22Rv1 (cell line): ENCODE data around the gene MSI2.

Experiments used
- ZFX ChIP-seq: fragments of 450-650 bp; IDR thresholded peaks from 2 replicates; pipeline ENCODE4 v1.6.1; 2017; ENCODE audit warnings: antibody characterized with exemption, borderline replicate concordance
- TF ChIP-seq, protein P1 (sequence below): fragments of 450-650 bp; IDR thresholded peaks from 2 replicates; pipeline ENCODE4 v1.5.1; 2017; ENCODE audit warnings: mild to moderate bottlenecking

DNA sequence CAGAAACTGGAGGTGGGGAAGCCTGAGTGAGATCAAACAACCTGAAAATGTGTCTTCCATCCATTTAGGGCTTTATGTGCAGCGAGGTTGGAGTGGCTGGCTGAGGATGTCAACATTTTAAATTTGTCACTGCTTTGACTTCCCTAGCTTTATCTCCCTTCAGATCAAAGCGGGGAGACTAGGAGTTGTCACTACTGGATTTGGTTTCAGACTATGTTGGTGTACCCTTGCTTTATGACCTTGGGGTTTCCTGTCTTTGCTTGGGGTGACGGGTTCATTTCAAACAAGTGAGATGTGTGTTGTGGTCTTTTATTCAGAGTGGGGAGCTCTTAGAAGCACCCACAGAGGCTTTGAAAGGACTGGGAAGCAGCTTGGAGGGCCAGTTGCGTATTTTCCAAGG, 25.6 kb downstream of the MSI2 start:
- TF ChIP-seq, protein P1, sequence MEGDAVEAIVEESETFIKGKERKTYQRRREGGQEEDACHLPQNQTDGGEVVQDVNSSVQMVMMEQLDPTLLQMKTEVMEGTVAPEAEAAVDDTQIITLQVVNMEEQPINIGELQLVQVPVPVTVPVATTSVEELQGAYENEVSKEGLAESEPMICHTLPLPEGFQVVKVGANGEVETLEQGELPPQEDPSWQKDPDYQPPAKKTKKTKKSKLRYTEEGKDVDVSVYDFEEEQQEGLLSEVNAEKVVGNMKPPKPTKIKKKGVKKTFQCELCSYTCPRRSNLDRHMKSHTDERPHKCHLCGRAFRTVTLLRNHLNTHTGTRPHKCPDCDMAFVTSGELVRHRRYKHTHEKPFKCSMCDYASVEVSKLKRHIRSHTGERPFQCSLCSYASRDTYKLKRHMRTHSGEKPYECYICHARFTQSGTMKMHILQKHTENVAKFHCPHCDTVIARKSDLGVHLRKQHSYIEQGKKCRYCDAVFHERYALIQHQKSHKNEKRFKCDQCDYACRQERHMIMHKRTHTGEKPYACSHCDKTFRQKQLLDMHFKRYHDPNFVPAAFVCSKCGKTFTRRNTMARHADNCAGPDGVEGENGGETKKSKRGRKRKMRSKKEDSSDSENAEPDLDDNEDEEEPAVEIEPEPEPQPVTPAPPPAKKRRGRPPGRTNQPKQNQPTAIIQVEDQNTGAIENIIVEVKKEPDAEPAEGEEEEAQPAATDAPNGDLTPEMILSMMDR = no peak
- TF ChIP-seq ZFX = no peak
